SHP77 (cell line): ENCODE results near the gene NLGN4X.

Experiments used
- DNase-seq, 2 experiments: peaks; one replicate each; lab custom pipeline; 2025; lab: John Stamatoyannopoulos, UW

NLGN4X gene

DNA sequence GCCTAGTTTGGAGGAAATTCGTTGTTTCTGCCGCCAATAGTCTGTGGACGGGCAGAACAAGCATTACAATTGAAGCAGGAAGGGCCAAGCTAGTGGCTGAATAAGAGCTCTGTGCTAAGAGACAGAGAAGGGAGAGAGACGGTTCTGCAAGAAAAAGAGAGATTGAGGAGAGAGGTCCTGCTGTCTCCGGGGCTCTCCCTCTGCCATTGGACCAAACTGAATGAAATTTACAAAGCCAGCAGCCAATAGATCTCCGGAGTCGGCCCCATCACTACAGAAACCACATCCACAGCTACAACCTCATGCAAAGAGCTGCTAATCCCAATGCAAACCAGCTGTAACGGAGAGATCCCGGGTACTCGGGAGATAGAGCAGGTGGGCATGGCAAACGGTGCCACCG, at the start of gene NLGN4X:
TSS of gene NLGN4X (minus strand) at position 148 of the 400 bp plus-strand sequence. CDS start 77,401 bp downstream, outside the sequence.
- DNase-seq, result peak in 1 of 2 experiments; percentile 30

DNA sequence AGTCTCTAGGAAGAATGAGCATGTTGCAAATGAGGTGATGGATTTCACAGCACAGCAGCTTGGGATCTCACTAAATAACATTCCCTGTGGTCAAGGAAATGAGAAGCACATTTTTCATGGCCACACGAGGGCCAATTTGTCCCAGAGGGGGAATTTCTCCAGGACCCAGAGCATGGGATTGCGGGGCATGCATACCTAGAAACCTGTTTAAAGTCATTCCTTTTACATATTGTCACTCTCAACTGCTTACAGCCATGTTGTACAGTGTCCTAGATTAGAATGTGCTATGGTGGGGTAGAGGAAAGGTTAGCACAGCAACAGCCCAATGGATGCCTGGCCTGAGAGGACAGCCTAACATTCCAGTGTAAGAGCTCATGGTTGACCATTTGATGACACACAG, 37.4 kb upstream of the NLGN4X start:
- no peak for DNase-seq

DNA sequence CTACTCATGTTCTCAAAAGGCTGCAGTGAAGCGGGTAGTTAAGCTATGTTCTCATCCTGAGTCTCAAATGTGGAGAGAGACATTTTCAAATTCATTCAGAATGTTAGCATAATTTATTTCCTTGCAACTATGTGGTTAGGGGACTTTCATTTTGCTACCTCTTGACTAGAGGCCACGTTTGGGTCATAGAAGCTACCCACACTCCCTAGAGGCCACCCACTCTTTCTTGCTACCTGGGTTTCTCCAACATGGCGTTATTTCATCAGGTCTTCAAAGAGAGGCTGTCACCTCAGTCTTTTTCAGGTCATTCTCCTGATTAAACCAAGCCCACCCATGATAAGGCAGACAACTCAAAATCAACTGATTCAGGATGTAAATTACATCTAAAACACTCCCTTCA, 34.3 kb upstream of the NLGN4X start:
- no peak for DNase-seq

DNA sequence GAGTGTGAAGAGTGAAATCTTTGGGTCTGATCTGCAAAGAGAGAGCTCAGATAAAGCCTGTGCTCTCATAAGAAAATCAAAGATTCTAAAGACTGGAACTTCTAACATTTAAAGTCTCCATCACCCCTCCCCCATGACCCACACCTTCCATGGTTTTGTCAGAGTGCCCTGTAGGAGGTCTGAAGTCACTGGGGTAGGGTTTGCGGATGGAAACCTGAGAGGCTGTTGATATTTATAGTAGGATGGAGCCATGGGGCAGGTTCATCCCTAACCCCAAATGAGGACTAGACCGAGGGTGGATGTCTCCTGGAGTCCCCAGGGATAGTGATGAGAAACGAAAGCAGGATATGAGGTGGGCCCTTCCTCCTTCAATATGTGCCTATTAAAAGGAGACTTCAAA, 28.4 kb upstream of the NLGN4X start:
- no peak for DNase-seq

DNA sequence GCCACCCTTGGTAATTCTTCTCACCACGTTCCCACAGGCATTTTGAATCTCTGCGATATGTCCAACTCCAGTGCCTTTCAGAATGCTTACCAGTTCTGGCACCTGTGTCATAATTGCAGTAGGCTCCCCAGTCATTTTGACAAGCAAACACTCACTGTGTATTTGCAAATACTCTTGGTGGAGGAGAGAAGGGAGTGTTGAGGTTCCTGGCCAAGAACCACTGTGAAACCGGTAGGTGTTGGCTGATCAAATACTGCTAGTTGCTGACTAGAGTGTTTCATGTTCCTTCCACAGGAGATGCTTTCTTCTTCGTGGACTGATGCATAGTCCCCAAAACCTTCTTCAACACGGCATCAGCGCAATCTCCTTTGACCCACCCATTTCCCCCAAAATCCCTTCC, 16.0 kb upstream of the NLGN4X start:
- no peak for DNase-seq

DNA sequence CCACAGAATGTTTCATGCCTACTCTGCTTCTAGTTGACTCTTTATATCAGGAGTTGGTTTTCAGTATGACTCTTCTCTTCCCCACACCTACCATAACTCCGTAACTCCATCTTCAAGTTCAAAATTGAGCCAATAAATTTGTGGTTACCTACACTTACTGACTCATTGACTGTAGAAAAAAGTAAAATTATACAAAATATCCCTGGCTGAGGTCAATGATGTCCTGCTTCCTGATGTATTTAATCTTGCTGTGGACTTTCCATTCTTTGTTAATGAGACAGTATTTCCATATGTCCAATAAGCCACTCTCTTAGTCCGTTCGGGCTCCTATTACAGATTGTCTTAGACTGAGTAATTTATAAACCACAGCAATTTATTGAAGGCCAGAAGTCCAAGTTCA, 9.9 kb upstream of the NLGN4X start:
- no peak for DNase-seq

DNA sequence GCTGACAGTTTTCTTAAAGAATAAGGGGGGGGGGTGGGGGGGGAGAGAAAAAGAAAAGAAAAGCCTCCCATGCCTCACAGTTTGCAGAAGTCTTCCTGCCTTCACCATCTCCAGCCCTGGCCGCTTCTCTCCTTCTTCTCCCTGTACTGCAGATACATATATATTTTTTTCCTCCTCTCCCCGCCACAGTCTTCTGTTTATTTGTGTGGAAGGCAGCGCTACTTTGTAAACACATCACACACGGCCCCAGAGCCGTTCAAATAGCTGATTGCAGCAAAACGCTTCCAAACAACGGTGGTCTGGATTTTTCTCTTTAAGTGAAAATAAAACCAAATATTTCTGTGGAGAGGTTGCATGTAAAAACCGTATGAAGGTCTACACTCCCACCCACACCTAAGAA, 732 bp downstream of the NLGN4X start:
- no peak for DNase-seq

DNA sequence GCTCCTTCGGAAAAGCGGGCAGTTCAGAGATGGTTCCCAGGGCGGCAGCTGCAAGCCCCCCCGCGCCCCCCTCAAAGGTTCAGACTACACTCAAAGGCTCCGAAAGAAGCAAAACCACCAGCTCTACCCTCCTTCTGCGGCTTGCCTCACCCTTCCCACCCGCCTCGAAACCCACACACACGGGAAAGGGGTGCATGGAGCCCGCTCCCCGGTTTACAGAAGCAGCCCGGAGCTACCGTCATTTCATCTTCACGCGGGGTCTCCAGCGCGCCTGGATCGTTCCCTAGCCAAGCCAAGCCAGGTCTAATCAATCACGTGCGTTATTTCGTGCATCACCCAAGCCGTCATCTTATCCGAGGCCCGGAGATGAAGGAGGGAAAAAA, 1.2 kb downstream of the NLGN4X start:
- no peak for DNase-seq

DNA sequence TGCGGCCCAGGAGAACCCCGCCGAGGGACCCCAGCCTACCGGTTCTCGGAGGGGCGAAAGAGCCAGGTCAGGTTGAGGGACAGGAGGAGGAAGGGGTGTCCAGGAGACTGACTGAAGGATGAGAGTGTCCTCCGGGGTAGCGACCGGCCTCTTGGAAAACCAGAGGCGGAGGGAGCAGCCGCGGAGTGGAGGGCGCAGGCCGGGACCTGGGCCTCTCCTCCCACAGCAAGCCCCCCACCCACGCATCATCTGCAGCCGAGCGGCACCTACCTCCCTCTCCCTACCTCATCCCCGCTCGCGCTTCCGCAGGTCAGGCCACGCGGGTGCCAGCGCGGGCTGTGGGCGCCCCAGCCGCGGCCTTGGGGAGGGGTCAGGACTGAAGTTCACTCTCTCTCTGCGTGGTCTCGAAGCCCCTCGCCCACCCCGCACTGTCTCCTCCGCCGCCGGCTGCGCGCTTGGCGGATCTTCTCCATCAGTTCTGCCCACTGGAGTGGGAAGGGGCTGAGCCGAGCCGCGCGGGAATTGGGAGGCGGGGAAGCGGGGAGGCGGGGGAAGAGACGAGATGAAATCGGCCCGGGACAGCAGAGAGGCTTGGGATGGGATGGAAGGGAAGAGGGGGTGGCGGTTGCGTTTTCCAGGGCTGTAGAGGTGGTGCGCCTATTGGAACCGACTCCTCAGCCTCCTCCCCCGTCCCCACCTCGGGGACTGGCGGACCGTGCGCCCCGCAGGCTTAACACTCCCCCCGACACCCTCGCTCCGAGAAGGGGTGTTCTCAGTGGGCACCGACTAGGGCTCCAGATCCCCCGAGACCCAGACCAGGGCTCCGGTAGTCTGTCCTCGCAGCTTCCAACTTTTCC, 1.8 kb downstream of the NLGN4X start:
- DNase-seq, result no peak

DNA sequence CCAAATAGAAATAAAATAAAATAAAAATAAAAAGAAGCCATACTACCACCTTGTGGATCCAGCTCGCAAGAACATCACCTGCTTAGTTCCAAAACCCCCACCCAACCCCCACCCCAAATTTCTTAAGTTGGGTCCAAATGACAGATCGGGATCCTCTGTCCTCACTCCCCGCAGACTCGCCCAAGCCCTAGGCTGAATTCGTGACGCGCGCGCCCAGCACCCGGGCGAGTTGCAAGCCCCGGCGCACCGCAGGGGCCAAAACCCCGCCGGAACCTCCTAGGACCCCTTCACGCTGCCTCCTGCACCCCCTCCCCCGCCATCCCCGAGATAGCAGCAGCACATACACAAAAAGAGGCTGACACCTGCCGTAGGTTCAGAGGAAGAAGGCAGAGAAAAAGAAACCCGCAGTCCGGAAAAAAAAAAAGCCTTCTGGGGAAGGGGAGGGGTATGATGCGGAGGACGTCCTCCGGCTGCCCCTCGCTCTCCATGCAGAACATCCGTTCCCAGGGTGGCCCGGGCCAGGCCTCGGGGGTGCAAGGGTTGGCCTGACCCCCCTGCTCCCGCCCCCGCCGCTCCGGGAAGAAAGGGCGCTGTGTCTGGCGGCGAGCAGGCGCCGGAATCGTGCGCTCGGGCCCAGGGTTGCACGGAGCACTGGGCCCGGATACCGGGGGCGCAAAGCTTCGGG, 2.6 kb downstream of the NLGN4X start:
- no peak for DNase-seq

DNA sequence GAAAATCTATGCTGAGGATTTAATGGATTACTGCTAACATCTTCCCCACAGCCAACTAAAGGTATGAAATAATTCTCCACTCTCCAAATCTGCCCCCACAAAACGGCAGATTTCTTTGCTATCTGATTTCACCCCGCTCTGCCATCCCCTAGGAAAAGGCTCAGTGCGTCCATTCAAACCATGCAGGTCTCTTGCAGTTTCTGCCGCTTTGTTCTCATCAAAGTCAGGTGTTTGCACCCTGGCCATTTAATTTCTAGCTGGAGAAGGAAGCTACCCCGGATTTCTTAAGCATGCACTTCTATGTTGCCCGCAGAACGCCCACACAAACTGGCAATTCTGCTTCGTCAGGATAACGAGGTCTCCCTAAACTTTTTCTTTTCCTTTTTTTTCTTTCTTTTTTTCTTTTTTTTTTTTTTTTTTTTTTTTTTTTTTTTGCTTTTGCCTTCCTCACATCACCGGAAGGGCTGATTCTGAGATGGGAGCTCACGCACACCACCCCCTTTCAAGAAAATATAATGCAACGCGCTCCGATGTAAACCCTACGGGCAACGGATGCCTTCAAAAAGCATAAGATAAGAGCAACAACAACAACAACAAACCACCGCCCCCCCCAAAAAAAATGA, 3.3 kb downstream of the NLGN4X start:
- DNase-seq, result no peak

DNA sequence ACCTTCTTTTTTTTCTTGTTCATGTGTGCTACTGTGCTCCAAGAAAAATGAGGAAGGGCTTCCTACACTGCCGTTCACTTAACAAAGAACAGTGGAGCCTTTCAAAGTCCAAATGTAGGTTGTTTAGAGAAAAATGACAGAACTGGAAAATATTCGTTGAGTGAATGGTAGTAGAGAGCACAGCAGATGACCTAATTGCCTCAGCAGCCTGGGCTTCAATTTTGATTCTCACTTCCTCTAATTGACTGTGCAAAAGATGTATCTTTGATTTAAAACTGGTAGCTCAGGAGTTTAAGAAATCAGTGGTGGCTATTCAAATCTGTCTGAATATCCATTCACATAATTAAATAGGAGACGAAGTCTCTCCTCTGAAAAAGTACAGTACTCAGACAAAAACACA, 5.2 kb downstream of the NLGN4X start:
- DNase-seq, result no peak

DNA sequence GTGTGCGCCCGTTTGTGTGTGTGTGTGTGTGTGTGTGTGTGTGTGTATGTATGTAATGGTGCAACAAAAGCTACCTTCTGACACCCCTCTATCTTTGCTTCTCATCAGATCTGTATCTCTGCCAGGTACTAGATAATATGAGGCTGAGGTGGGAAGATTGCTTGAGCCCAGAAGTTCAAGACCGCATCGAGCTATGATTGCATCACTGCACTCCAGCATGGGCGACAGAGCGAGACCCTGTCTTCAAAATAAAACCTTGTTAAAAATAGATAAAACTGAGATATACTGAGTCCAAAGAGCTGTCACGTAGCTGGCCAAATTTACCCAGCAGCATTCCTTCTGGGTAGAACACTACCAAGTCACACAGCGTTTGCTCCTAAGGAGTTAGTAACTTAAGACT, 18.4 kb downstream of the NLGN4X start:
- no peak for DNase-seq

DNA sequence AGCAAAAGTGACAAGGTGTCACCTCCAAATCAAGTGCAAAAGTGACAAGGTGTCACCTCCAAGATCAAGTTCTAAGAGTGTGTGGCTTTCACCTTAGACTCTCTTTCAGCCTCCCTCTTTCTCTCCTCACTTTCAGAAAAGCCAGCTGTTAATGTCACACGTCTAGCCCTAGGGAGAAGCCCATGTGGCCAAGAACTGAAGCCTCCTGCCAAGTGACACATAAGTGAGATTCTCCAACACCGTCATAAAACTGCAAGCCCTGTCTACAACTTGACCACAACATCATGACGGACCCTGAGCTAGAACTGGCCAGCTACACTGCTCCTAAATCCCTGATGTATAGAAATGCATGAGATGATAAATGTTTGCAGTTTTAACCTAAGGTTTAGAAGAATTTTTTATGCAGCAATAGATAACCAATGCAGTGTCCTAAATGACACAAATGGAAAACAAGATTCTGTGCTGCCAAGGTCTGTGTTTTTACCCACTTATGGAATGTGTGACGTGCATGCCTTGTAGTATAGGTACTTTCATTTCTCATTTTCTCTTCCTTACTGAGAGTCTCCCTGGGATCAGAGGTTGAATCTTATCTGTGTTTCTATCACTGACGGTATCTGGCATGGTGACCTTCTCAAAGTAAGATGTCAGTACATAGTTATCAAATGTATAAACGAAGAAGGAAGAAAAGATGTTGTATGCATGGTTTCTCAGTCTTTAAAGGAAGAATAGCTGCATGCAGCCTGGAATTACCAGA, 25.0 kb downstream of the NLGN4X start:
- DNase-seq, result no peak

DNA sequence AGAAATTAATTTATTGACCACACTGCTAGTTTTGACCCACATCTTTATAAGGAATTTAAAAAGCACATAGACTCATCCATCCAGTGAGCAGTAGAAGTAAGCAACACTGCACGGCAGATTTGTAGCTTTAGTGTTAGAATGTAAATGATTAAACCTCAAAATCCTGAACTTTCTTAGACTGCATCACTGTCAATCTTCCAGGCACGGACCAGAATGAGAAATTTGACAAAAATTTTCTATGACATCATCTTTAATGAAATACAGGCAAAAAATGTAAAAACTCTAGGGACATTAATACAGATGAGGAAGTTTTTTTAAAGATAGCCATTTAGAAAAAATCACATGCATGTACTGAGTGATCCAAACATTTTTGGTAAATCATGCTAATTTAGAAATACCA, 29.2 kb downstream of the NLGN4X start:
- no peak for DNase-seq

DNA sequence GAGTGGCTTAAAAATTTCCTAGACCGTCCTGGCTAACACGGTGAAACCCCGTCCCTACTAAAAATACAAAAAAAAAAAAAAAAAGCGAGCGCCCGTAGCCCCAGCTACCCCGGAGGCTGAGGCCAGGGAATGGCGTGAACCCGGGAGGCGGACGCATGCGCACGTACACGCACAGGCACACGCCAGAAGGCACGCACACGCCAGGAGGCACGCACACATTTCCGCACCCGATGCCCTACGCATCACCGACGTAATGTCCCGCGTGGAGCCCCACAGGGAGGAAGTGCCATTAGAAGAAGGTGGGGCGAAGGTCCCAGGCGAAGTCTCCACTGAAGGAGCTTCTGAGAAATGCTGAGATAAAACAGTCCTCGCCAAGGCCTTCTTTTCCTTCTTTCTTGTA, 41.4 kb downstream of the NLGN4X start:
- no peak for DNase-seq

DNA sequence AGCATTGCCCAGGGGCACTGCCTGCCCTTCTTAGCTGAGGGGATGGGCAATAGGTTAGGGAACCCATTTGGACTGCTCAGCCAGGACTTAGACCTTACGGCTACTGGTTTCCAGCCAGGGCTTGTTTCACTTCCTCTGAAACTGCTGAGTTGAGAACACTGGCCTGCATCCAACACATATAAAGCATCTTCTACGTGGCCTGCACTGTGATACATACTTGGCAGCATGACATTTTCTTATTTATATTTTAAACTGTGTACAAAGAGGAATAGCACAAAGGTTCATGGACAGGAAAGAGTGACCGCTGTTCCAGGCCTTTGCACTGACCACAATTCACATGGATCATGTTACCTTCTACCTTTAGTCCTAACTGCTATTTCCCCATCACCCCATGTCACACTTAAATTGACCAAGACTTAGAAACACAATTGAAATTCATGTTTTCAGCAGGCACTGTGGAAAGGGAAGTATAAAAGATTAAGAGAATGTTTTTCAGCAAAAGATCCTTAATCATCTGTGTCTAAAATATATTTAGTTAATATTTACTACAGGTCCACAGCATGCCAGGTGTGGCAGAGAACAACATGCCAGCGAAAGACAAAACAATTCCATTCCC, 43.7 kb downstream of the NLGN4X start:
- DNase-seq, result no peak

DNA sequence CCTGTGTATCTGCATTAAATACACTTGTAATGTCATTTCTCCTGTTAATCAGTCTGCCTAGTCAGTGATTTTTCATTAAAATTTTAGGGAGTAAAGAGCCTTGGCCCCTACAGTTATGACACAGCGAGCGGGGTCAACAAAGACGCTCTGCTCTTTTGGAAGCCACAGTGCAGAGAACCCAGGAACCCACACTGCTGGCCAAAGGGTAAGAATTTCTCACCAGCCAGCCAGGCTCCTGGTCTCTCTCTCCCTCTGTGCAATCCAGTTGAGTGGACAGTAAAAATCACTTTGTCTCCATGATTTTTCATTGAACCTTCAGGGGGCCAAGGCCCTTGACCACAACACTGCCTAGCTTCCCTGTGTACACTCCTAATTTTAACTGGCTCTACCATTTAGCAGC, 52.8 kb downstream of the NLGN4X start:
- DNase-seq, result no peak

DNA sequence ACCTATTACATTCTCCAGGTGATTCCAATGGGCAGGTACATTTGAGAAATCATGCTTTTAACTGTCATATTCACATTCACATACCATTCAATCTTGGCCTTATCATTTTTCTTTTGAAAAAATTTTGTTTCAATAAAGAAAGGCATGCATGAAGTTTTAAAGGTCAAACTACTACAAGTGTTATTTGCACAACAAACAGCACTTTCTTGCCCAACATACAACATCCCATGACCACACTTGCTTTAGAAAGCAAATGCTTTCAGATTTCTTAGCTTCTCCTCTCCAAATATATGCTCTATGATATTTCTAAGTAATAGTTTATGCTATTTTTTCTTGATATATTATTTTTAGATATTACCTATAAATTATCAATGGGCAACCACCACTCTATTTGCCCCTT, 58.2 kb downstream of the NLGN4X start:
- DNase-seq, result no peak

DNA sequence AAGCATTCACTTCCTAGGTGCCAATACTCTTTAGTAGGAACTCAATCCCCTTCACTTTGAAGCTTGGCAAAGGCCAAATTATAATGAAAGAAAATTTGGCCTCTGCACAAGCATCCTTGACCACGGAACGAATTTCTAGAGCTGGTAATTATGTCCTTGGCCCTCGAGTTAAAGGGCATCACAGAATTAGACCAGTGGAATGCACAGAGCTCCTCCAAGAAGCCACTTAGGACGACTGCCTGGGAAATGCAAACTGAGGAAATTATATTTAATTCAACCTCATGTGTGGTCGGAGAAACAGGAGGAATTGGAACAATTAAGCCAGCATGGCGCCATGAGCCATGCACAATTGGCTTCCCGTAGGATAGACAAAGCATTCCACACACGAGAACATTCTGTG, 59.3 kb downstream of the NLGN4X start:
- no peak for DNase-seq

DNA sequence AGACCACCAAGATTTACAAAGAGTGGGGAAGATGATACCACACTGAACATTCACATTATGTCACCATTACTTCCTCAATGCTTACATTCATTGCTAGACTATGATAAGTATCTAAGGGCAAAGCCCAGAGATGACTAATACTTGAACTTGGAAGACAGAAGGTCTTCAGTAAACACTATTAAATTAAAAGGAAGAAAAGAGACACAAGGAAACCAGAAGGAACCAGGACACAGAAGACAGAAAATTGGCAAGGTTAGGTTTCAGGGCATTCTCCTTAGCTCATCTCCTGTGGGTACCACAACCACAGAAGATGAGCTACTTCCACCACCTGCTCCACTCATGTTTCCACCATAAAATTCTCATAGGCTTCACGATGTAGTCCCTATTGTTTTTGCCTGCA, 64.9 kb downstream of the NLGN4X start:
- DNase-seq, result no peak

DNA sequence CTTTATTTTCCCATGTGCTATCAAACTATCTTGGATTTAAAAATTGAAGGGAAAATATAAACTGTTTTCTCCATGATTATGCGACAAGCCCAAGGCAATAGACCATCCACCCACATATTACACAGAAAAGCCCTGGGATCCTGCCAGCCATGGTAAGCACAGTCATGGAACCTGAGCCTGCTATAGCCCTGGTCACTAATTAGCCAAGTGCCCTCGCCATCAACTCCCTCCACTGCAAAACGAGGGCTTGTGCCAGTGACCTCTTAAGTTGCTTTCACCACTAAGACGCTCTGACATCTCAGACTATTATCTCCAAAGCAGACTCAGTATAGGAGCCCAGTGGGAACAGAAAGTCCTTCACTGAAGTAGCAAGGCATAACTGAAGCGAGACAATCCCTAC, 69.2 kb downstream of the NLGN4X start:
- no peak for DNase-seq
